AG08396 (cell line): ENCODE measurements around the gene TEX22.

Source experiments
- DNase-seq: peaks from one replicate; pipeline ENCODE4 v3.0.0; 2012; ENCODE audit warnings: low spot score, mixed read lengths

Gene TEX22

DNA sequence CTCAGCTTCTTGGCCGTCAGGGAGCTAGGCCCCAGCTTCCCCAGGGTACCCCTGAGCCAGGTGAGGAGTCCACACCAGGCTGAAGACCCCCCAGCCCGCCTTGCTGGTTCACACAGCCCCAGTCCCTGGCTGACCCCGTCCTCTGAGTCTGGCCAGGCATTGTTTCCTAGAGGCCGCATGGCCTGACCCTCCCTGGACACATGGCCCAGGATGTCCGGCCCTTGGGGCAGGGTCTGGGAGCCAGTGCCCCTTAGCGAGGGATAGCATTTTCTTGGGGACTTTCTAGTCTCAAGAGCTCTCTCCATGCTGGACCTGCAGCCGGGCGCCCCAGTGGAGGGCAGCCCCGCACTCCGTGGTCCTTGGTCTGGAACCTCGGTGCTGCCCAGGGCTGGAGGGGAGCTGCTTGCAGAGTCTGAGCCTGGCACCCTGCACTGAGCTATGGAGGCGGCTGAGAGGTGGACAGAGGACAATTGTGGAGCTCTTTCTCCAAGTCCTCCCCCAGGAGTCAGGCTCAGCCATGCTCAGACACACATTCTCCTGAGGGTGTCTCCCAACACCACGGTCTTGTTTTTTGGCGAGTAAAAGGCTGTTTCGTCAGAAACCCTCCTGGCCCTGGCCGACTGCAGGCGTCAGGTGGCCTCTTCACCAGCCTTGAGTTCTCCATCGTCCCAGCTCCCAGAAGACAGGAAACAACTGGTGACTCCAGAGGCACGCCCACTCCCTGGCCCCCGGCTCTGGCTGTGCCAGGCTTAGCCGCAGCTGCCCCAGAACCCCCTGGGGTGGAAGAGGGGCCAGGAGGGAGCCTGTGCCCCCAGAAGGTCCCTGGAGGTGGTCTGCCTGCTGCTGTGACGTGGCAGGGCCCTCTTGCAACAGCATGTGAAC is 58.6 kb downstream of the TEX22 start:
- no peak for DNase-seq

DNA sequence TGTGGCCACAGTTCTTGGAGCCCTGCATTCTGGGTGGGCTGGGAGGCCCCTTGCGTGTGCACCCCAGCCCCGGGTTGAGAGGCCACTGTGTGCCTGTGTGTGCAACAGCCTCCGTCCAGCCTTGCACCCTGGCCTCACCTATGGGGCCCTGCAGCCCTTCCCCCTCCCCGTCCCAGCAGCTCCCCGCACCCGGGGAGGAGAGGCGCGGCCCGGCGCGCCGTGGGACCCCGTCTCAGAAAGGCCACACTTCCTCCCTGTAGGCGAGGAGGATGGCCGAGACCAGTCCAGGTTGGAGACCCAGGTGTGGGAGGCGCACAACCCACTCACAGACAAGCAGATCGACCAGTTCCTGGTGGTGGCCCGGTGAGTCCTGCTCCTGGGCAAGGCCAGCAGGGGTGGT is 59.7 kb downstream of the TEX22 start:
- DNase-seq, result no peak

DNA sequence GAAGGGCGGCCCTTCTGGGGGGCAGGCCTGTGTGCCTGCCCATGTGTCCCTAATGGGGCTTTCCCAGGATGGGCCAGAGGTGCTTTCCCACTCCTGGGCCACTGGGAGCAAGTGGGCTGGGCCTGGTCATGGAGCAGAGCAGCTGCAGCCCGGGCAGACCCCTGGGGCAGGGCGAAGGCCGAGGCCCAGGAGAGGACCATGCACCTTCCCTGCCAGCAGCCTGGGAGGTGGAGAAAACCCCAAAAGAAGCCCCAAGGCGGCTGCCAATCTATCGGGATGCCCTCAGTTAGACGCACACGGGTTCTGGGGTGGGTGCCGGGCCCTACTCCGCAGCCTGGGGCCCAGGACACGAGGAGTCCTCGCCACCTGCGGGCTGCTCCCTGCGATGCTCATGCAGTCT is 60.2 kb downstream of the TEX22 start:
- DNase-seq, result no peak

DNA sequence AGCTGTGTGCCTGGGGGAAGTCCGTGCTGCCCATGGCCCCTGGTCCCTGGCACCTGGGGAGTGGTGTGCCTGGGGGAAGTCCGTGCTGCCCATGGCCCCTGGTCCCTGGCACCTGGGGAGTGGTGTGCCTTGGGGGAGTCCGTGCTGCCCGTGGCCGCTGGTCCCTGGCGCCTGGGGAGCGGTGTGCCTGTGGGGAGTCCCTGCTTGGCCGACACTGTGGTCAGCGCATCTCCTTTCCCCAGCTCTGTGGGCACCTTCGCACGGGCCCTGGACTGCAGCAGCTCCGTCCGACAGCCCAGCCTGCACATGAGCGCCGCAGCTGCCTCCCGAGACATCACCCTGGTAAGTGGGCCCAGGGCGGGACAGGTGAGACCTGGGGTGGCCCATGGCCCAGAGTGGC is 61.8 kb downstream of the TEX22 start:
- no peak for DNase-seq

DNA sequence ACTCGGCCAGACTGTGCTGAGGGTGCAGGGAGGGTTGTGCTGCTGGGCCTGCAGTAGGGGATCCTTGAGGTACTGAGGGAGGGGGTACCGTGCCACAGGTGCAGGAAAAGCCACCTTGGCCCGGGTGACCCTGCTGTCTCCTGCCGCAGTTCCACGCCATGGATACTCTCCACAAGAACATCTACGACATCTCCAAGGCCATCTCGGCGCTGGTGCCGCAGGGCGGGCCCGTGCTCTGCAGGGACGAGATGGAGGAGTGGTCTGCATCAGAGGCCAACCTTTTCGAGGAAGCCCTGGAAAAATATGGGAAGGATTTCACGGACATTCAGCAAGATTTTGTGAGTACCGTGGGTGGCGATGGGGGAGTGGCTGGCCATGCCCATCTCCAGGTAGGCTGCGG is 62.3 kb downstream of the TEX22 start:
- DNase-seq, result no peak

DNA sequence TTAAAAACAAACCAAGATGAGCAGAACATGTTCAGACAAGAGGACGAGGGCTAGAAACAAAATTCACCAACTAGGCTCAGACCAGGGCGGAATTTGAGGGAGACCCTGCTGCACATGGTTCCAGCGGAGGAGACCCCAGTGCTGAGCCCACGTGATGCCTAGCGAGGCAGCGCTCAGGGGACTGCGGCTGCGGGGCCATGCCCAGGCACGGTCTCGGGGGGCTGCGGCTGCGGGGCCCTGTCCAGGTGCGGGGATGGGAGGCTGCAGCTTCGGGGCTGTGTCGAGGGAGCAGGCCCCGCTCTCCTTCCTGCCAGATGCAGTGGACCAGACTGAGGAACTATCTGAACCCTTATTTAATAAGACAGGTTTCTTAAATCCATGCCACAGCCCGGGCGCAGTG is 63.6 kb downstream of the TEX22 start:
- DNase-seq, result no peak
